CD4-positive, alpha-beta T cell (primary cell): ENCODE results near the gene USP35. TPM values are rescaled to one million over a fixed set of nuclear protein-coding genes. Genes with fewer than 3 reads are reported as not detected.

Experiments used
- ATAC-seq: fragments of 200-7000 bp; cut with Tn5 transposase; one replicate; pipeline ENCODE4 v1.10.0; 2022; ENCODE audit warnings: mild to moderate bottlenecking; ENCODE audit not compliant: poor library complexity
- CTCF ChIA-PET: fragments of 350-600 bp; sonication (Branson Sonifier 250); formaldehyde crosslinking; loops from one replicate; lab custom pipeline; 2021; ENCODE audit warnings: antibody characterized with exemption, inconsistent platforms; lab: Charles Lee
- POLR2A ChIA-PET: fragments of 350-600 bp; sonication (Branson Sonifier 250); formaldehyde crosslinking; loops from one replicate; lab custom pipeline; 2021; ENCODE audit warnings: antibody characterized with exemption, inconsistent platforms; lab: Charles Lee
- DNase-seq, 14 experiments: peaks; one replicate each; pipeline ENCODE4 v3.0.0-alpha.2; 2013 to 2020; ENCODE audit warnings: mixed read lengths in 2 of 14
- H3K27ac ChIP-seq, 2 donors: one replicate each; pipeline versions ENCODE4 v1.5.1 to v1.7.0; 2013; ENCODE audit warnings: low read length in 2 of 2, low read depth in 1 of 2, mild to moderate bottlenecking in 1 of 2
- H3K27me3 ChIP-seq, 2 experiments: 1 replicate in 1 of 2; 2 replicates in 1 of 2; pipeline versions ENCODE4 v1.6.1 to v1.7.0; 2013; ENCODE audit warnings: low read length in 2 of 2, control low read depth in 1 of 2, mild to moderate bottlenecking in 1 of 2, moderate library complexity in 1 of 2; ENCODE audit not compliant: insufficient read depth in 2 of 2, control insufficient read depth in 1 of 2
- H3K36me3 ChIP-seq: one replicate; pipeline ENCODE4 v1.6.1; 2013; ENCODE audit warnings: low read length, control low read depth; ENCODE audit not compliant: insufficient read depth
- H3K4me1 ChIP-seq: one replicate; pipeline ENCODE4 v1.6.1; 2013; ENCODE audit warnings: low read length, control low read depth; ENCODE audit not compliant: insufficient read depth
- H3K4me3 ChIP-seq: one replicate; pipeline ENCODE4 v1.5.1; 2013; ENCODE audit warnings: mild to moderate bottlenecking, low read length, moderate library complexity
- H3K9me3 ChIP-seq, 2 experiments: 1 replicate in 1 of 2; 2 replicates in 1 of 2; pipeline versions ENCODE4 v1.6.1 to v1.7.0; 2013; ENCODE audit warnings: low read length in 2 of 2, mild to moderate bottlenecking in 2 of 2, control low read depth in 1 of 2, moderate library complexity in 1 of 2; ENCODE audit not compliant: control insufficient read depth in 1 of 2, insufficient read depth in 1 of 2
- H3K27ac Mint-ChIP-seq: one replicate; pipeline ENCODE4 v1.8.0; 2020; ENCODE audit warnings: mixed read lengths
- H3K27me3 Mint-ChIP-seq: one replicate; pipeline ENCODE4 v1.8.0; 2021; ENCODE audit warnings: mixed read lengths
- H3K36me3 Mint-ChIP-seq: one replicate; pipeline ENCODE4 v1.8.0; 2021; ENCODE audit warnings: low read depth, mixed read lengths
- H3K4me1 Mint-ChIP-seq: one replicate; pipeline ENCODE4 v1.8.0; 2021; ENCODE audit warnings: low read depth, mixed read lengths
- H3K4me3 Mint-ChIP-seq: one replicate; pipeline ENCODE4 v1.8.0; 2020; ENCODE audit warnings: mild to moderate bottlenecking, mixed read lengths
- H3K9me3 Mint-ChIP-seq: one replicate; pipeline ENCODE4 v1.8.0; 2020; ENCODE audit warnings: mixed read lengths
- intact Hi-C, 2 experiments: fragments of 100-400 bp; cut with DNase I in 1 of 2; cut with micrococcal nuclease in 1 of 2; formaldehyde crosslinking; loops; one replicate each; pipeline versions ENCODE4 v1.15.1 to v1.9.0; 2023 to 2025; cut with DNase I, micrococcal nuclease
- total RNA-seq, 174 experiments: library from RNA in 2 of 174; stranded (reverse) in 2 of 174; gene quantifications; one replicate each; pipeline ENCODE4 v1.2.3 and lab custom pipeline; 2021 to 2026
- TF ChIP-seq, protein P1 (sequence below): fragments of 200-600 bp; IDR thresholded peaks from one replicate; pipeline ENCODE4 v1.8.0; 2022; ENCODE audit warnings: antibody characterized with exemption, mild to moderate bottlenecking

The USP35 gene
- total RNA-seq, 2 experiments from 2014 or later = 29.2 to 33.1 TPM

DNA sequence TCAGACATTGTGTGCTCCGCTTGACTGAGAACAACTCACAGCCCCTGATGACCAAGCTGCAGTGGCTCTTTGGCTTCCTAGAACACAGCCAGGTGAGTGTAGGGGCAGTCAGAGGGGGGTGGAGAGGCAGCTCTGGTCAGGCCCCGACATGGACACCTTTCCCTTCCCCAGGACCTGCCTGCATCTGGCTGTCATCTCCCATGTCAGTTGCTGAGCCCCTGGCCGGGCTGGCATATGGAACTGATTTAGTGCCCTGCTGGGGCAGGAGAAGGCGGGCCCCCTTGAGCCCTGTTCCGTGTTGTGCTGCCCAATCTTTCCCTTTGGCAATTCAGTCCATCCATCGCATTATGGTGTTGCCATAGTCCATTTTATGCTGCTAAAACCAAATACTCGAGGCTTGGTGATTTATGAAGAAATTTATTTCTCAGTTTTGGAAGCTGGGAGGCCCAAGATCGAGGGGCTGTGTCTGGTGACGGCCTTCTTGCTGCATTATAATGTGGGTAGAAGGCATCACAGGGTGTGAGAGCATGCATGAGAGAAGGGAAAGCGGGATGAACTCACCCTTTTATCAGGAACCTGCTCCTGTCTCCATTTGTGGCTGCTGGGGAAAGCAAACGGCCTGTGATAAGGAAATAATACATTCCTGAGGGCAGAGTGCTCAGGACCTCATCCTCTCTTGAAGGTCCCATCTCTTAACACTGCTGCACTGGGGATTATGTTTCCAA is 19.0 kb downstream of the USP35 start:
- H3K27me3 Mint-ChIP-seq = no peaks in the 10 kb centered on the region
- ChIA-PET POLR2A (no interaction called here), CTCF (interaction anchor here (0.8 to 1.7 kb wide), 2 partner anchors 20 to 209 kb away, joined by 3 to 5 read pairs; no protein-coding TSS in a partner anchor)
- ATAC-seq = no peak
- peaks cover 58% of the 10 kb centered on the region for H3K36me3 Mint-ChIP-seq
- peak in 1 of 14 experiments; percentile 23 for DNase-seq
- TF ChIP-seq, protein P1, sequence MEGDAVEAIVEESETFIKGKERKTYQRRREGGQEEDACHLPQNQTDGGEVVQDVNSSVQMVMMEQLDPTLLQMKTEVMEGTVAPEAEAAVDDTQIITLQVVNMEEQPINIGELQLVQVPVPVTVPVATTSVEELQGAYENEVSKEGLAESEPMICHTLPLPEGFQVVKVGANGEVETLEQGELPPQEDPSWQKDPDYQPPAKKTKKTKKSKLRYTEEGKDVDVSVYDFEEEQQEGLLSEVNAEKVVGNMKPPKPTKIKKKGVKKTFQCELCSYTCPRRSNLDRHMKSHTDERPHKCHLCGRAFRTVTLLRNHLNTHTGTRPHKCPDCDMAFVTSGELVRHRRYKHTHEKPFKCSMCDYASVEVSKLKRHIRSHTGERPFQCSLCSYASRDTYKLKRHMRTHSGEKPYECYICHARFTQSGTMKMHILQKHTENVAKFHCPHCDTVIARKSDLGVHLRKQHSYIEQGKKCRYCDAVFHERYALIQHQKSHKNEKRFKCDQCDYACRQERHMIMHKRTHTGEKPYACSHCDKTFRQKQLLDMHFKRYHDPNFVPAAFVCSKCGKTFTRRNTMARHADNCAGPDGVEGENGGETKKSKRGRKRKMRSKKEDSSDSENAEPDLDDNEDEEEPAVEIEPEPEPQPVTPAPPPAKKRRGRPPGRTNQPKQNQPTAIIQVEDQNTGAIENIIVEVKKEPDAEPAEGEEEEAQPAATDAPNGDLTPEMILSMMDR = no peak
- no peak overlapping the region for H3K27ac ChIP-seq
- H3K4me1 Mint-ChIP-seq = peaks cover 51% of the 10 kb centered on the region
- no peak overlapping the region for H3K4me3 Mint-ChIP-seq
- peaks cover 35% of the 10 kb centered on the region for H3K4me1 ChIP-seq
- H3K27ac Mint-ChIP-seq = peak overlapping the region; percentile 64
- intact Hi-C loops = no loop called here
- H3K4me3 ChIP-seq = no peak overlapping the region
- H3K36me3 ChIP-seq = peaks cover 32% of the 10 kb centered on the region
- H3K9me3 ChIP-seq = no peaks in the 10 kb centered on the region
- no peaks in the 10 kb centered on the region for H3K27me3 ChIP-seq
- H3K9me3 Mint-ChIP-seq = no peaks in the 10 kb centered on the region

DNA sequence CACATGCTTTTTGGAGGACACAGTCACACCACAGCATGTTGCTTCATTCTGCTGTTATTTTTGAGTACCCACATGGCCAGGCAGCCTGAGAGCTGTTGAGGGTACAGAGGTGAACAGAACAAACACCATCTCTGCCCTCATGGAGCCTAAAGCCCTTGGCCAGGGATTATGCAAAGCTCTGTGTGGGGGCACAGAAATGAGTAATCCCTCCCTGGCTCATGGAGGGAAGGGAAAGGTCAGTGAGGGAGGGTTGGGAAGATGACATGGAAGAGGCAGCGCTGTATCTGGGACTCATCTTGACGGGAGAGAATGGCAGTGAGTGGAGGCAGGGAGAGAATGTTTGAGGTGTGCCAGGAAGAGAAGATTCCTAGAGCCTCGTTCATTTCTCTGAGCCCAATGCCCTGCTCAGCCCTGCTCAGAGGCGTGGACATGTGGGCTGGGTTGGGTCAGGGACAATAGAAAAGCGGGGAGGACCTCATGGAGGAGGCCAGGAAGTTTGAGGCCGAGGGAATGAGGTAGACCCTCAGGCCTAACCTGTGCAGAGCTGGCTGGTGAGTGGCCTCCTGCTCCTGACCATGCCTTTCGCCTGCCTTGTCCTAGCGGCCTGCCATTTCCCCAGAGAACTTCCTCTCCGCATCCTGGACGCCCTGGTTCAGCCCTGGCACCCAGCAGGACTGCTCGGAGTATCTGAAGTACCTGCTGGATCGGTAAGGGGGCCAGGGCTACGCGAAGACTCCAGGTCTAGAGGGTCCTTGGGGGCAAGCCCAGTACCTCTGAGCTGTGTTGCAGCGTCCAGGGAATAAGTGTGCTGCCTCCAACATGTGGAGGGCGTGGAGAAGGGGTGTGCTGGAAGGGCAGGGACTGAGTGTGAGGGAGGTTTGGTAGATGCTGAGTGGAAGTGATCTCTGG is 19.8 kb downstream of the USP35 start:
- peaks cover 54% of the 10 kb centered on the region for H3K36me3 Mint-ChIP-seq

DNA sequence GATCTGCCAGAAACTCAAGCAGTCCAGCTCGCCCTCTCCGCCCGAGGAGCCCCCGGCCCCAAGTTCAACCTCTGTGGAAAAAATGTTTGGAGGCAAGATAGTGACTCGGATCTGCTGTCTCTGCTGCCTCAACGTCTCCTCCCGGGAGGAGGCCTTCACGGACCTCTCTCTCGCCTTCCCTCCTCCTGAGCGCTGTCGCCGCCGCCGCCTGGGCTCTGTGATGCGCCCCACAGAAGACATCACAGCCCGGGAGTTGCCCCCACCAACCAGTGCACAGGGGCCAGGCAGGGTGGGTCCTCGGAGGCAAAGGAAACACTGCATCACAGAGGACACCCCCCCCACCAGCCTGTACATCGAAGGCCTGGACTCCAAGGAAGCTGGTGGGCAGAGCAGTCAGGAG is 20.8 kb downstream of the USP35 start:
- TF ChIP-seq, protein P1 = no peak
- H3K4me1 Mint-ChIP-seq = peaks cover 40% of the 10 kb centered on the region
- Histone ChIP-seq H3K4me3 (no peak overlapping the region), H3K36me3 (peaks cover 40% of the 10 kb centered on the region), H3K9me3 (no peaks in the 10 kb centered on the region), H3K4me1 (peaks cover 21% of the 10 kb centered on the region), H3K27me3 (no peaks in the 10 kb centered on the region), H3K27ac (no peak overlapping the region)
- no peak for ATAC-seq
- intact Hi-C loops = no loop called here
- no peaks in the 10 kb centered on the region for H3K27me3 Mint-ChIP-seq
- H3K9me3 Mint-ChIP-seq = no peaks in the 10 kb centered on the region
- H3K36me3 Mint-ChIP-seq = peaks cover 56% of the 10 kb centered on the region
- POLR2A ChIA-PET = no interaction called here
- peak in 1 of 14 experiments; percentile 29 for DNase-seq
- CTCF ChIA-PET = no interaction called here
- H3K4me3 Mint-ChIP-seq = no peak overlapping the region
- H3K27ac Mint-ChIP-seq = no peak overlapping the region

More for the DNA sequence above, 19.8 kb downstream of the USP35 start:
- Histone ChIP-seq H3K27ac (no peak overlapping the region), H3K4me3 (no peak overlapping the region), H3K27me3 (no peaks in the 10 kb centered on the region), H3K4me1 (peaks cover 31% of the 10 kb centered on the region), H3K36me3 (peaks cover 35% of the 10 kb centered on the region), H3K9me3 (no peaks in the 10 kb centered on the region)
- Mint-ChIP-seq H3K9me3 (no peaks in the 10 kb centered on the region), H3K27me3 (no peaks in the 10 kb centered on the region), H3K4me3 (no peak overlapping the region), H3K4me1 (peaks cover 45% of the 10 kb centered on the region), H3K27ac (peak overlapping the region; percentile 64)
- TF ChIP-seq, protein P1 = no peak
- ChIA-PET CTCF (interaction anchor here (0.8 kb wide), 1 partner anchor 208 kb away, joined by 3 read pairs; no protein-coding TSS in a partner anchor), POLR2A (no interaction called here)
- intact Hi-C loops = no loop called here
- ATAC-seq = no peak
- peak in 1 of 14 experiments; percentile 28 for DNase-seq
